ENCODE measurements around the gene PTMS.

DNA sequence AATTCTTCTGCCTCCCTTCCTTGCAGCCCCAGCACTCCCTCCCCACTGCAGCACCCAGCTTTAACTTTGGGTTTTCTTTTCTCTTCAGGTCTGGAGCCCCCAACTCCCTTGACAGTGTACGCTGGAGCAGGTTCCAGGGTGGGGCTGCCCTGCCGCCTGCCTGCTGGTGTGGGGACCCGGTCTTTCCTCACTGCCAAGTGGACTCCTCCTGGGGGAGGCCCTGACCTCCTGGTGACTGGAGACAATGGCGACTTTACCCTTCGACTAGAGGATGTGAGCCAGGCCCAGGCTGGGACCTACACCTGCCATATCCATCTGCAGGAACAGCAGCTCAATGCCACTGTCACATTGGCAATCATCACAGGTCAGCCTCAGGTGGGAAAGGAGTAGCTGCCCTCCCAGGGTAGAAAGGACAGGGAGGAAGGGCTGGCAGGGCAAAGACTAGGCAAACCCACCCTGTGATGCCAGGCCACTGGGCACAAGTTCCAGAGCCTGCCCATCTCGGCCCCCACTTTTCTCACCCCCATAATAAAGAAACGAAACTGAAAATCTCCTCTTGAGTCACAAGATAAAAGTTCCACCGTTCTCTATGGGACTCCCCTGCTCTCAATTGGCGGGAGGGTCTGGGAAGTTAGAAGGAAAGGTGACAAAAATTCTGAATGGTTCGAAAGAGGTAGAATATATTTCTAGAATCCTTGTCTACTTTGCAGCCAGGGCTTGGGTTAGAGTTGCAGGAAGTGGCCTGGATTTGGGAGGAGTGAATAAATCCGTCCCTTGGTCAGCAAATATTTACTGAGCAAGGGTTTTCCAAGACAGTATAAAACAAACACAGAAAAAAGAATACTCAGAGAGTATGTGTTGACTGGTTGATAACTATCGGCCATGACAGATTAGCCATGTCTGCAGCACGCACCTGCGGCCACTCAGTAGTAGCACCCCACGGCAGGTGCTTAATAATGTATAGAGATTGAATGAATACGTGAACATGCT lies 9.3 kb downstream of the PTMS start:
- TF ChIP-seq POLR2A (IDR thresholded peaks at IDR 0.05; ENCODE audit: extremely low read depth, insufficient read length): no peak
- TF ChIP-seq, protein P1, sequence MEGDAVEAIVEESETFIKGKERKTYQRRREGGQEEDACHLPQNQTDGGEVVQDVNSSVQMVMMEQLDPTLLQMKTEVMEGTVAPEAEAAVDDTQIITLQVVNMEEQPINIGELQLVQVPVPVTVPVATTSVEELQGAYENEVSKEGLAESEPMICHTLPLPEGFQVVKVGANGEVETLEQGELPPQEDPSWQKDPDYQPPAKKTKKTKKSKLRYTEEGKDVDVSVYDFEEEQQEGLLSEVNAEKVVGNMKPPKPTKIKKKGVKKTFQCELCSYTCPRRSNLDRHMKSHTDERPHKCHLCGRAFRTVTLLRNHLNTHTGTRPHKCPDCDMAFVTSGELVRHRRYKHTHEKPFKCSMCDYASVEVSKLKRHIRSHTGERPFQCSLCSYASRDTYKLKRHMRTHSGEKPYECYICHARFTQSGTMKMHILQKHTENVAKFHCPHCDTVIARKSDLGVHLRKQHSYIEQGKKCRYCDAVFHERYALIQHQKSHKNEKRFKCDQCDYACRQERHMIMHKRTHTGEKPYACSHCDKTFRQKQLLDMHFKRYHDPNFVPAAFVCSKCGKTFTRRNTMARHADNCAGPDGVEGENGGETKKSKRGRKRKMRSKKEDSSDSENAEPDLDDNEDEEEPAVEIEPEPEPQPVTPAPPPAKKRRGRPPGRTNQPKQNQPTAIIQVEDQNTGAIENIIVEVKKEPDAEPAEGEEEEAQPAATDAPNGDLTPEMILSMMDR (IDR thresholded peaks at IDR 0.05; ENCODE audit: low read depth, low read length): no peak
- TF ChIP-seq MYC (IDR thresholded peaks at IDR 0.05; ENCODE audit: low read depth, low read length): no peak

All from NB4 (cell line).